ENCODE measurements around the gene CAMK2A. TPM values are rescaled to one million over a fixed set of nuclear protein-coding genes. Genes with fewer than 3 reads are reported as not detected.

Gene CAMK2A
- total RNA-seq, 6 experiments from 2014 or later = 0.10 to 0.26 (median 0.23) TPM; not detected in 3

DNA sequence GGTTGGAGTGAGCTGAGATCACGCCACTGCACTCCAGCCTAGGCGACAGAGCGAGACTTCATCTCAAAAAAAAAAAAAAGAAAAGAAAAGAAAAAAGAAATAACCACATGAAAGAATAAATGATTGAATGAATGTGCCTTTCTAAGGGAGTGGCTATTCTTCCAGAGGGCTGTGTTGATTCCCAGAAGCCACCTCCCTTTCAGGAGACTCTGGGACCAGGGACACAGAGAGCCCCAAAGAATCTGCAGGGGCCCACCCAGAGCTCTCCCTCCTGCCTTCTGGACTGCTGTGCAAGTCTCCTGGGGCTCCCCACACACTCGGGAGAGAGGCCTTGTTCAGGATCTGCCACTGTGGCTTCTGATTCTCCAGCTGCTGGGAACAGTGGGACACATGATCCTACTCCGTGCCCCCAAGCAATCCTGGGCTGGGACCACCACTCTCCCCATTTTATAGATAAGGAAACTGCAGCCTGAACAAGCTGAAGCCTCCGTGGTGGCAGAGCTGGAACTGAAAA is 23.6 kb downstream of the CAMK2A start:
- intact Hi-C loops (cut with DNase I) = no loop called here
- Histone ChIP-seq H3K4me1 (peaks cover 0 to 27% (median 6%) of the 10 kb centered on the region in 4 donors), H3K9me3 (no peaks in the 10 kb centered on the region), H3K36me3 (no peaks in the 10 kb centered on the region), H3K27ac (no peak overlapping the region), H3K27me3 (no peaks in the 10 kb centered on the region), H3K4me3 (no peak overlapping the region)
- 86% methylated on average over 4 of the region's 6 CpGs for WGBS (ENCODE audit: insufficient coverage, low coverage, low lambda C conversion rate, missing lambda C conversion rate)
- TF ChIP-seq, protein P1, sequence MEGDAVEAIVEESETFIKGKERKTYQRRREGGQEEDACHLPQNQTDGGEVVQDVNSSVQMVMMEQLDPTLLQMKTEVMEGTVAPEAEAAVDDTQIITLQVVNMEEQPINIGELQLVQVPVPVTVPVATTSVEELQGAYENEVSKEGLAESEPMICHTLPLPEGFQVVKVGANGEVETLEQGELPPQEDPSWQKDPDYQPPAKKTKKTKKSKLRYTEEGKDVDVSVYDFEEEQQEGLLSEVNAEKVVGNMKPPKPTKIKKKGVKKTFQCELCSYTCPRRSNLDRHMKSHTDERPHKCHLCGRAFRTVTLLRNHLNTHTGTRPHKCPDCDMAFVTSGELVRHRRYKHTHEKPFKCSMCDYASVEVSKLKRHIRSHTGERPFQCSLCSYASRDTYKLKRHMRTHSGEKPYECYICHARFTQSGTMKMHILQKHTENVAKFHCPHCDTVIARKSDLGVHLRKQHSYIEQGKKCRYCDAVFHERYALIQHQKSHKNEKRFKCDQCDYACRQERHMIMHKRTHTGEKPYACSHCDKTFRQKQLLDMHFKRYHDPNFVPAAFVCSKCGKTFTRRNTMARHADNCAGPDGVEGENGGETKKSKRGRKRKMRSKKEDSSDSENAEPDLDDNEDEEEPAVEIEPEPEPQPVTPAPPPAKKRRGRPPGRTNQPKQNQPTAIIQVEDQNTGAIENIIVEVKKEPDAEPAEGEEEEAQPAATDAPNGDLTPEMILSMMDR (IDR thresholded peaks at IDR 0.05) = no peak
- TF ChIP-seq POLR2A (IDR thresholded peaks at IDR 0.05) = no peak
- DNase-seq = no peak
- ATAC-seq = no peak

DNA sequence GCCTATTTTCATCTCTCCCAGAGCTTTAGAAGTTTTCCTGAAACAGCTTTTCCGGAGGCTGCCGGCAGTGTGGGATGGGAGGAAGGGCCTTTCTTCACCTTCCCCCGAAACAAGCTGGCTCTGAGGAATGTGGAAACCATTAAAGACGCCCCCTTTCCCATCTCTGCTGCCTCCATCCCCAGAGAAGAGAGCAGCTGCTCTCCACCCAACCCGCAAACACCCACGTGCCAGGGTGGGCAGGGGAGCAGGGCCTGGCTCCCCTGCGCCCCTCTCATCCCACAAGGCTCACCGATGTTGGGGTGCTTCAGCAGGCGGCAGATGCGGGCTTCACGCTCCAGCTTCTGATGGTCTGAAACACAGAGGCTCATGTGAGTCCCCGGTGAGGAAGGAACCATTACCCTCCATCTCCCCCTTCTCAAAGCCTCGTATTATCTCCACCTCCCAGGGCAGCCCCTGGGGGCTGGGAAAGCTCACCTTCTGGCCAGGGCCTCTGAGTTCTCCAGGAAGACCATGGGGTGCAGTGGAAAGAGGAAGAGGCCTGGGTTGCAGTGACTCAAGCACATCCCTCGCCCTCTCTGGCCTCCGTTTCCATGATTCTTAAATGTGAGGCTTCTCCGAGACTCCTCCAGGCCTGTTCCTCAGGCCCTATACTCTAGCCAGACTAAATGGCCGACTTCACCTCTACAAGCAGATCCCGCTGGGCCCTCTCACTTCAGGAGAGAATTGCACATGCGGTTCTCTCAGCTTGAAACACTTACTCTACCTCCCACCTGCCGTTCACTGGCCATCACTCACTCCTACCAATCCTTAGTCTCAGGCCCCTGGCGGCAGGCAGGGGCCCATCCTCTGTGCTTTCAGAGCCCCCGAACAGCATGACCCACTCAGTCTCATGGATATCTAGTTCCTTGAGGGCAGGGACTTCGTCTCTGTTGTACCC is 24.6 kb downstream of the CAMK2A start:
- TF ChIP-seq, protein P1 (IDR thresholded peaks at IDR 0.05) = no peak
- TF ChIP-seq POLR2A (IDR thresholded peaks at IDR 0.05) = no peak
- Histone ChIP-seq H3K36me3 (no peaks in the 10 kb centered on the region), H3K4me3 (no peak overlapping the region), H3K27me3 (no peaks in the 10 kb centered on the region), H3K4me1 (peaks cover 0 to 27% (median 6%) of the 10 kb centered on the region in 4 donors), H3K27ac (no peak overlapping the region), H3K9me3 (no peaks in the 10 kb centered on the region)
- ATAC-seq = no peak
- intact Hi-C loops (cut with DNase I) = no loop called here
- DNase-seq = no peak
- 82% methylated on average over 9 of the region's 23 CpGs for WGBS (ENCODE audit: insufficient coverage, low coverage, low lambda C conversion rate, missing lambda C conversion rate)

DNA sequence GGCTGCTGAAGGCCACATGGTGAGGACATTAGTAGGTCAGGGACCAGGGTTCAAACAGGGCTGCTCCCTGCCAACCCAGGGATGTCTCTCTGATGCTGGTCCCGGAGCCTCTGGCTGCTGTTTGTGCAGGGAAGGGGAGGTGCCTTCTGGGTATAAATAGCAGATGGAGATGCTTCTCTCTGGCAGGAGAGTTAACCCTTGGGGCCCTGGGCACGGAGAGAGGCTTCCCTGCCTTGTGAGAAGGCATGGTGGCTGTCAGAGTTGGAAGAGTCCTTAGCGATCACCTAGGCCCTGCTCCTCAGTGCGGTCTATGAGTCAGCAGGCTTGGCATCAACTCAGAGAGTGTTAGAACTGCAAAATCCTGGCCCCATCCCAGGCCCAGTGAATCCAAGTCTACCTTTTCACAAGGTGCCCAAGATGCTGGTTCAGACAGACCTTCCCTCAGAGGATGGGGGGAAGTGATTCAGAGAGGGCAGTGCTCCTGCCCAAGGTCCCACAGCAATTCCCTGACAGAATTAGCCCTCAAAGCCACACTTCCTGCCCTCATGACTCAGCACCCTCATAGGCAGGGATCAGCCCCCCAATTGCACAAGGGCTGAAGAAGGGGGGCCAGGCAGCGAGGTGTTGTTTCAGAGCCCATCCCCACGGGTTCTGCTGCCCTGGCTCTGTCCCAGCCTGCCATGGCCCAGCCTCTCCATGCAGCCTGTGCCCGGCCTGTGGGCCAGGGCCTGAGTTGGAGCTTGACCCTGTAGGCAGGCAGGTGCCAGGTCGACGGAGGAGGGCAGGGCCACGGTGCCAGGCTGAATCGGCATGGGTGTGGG is 25.6 kb downstream of the CAMK2A start:
- peak; percentile 52 to 80 (median 78) for DNase-seq

DNA sequence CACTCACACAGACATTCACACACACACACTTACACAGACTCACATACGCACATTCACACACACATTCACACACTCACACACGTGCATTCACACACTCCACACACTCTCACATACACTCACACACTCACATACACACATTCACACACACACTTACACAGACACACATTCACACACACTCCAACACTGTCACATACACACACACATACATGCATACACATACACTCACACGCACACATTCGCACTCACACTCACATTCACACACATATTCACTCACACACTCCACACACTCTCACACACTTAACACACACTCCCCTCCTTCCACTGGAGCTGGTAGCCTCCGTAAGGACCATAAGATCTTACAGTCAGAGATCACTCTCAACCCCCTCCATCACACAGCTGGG is 26.2 kb downstream of the CAMK2A start:
- TF ChIP-seq POLR2A (IDR thresholded peaks at IDR 0.05) = no peak
- TF ChIP-seq, protein P1 (IDR thresholded peaks at IDR 0.05) = no peak
- no peak for DNase-seq
- Histone ChIP-seq H3K9me3 (no peaks in the 10 kb centered on the region), H3K36me3 (no peaks in the 10 kb centered on the region), H3K4me3 (no peak overlapping the region), H3K27ac (no peak overlapping the region), H3K4me1 (peaks cover 0 to 27% (median 6%) of the 10 kb centered on the region in 4 donors), H3K27me3 (no peaks in the 10 kb centered on the region)
- ATAC-seq = no peak
- intact Hi-C loops (cut with DNase I) = no loop called here
- WGBS (ENCODE audit: insufficient coverage, low coverage, low lambda C conversion rate, missing lambda C conversion rate) = 88% methylated on average over 5 of the region's 5 CpGs

More for the DNA sequence above, 25.6 kb downstream of the CAMK2A start:
- peak; percentile 84 to 86 (median 85) for ATAC-seq
- H3K4me1 ChIP-seq = peaks cover 0 to 27% (median 6%) of the 10 kb centered on the region in 4 donors
- H3K9me3 ChIP-seq = no peaks in the 10 kb centered on the region
- no peaks in the 10 kb centered on the region for H3K36me3 ChIP-seq
- 26% methylated on average over 5 of the region's 11 CpGs for WGBS (ENCODE audit: insufficient coverage, low coverage, low lambda C conversion rate, missing lambda C conversion rate)
- no peak for TF ChIP-seq POLR2A (IDR thresholded peaks at IDR 0.05)
- TF ChIP-seq, protein P1 (IDR thresholded peaks at IDR 0.05) = no peak
- intact Hi-C loops (cut with DNase I) = no loop called here
- no peaks in the 10 kb centered on the region for H3K27me3 ChIP-seq
- H3K27ac ChIP-seq = no peak overlapping the region
- no peak overlapping the region for H3K4me3 ChIP-seq
